Activated CD8-positive, alpha-beta memory T cell treated with anti-CD3 and anti-CD28 coated beads for 36 hours (primary cell): ENCODE data around the gene RUNDC1. TPM values are rescaled to one million over a fixed set of nuclear protein-coding genes. Genes with fewer than 3 reads are reported as not detected.

Experiments
- CTCF ChIA-PET: fragments of 350-600 bp; sonication (Branson Sonifier 250); formaldehyde crosslinking; loops from one replicate; lab custom pipeline; 2021; ENCODE audit warnings: antibody characterized with exemption; lab: Charles Lee
- POLR2A ChIA-PET: fragments of 350-600 bp; sonication (Branson Sonifier 250); formaldehyde crosslinking; loops from one replicate; lab custom pipeline; 2021; ENCODE audit warnings: antibody characterized with exemption; lab: Charles Lee
- total RNA-seq, 2 experiments: library from RNA; stranded (reverse); gene quantifications; one replicate each; pipeline ENCODE4 v1.2.3, GENCODE V29; 2021

RUNDC1 gene
- total RNA-seq, 2 experiments from 2014 or later, result 14.4 to 14.9 TPM

GRCh38 chr17:43014020-43014648 is 33.8 kb downstream of the RUNDC1 start:
- CTCF ChIA-PET, result no interaction called here
- POLR2A ChIA-PET, result interaction anchor here (1.0 kb wide), 1 partner anchor 16 kb away, joined by 4 read pairs; the partner anchor contains the start of gene RPL27

GRCh38 chr17:43014649-43015542 is 34.5 kb downstream of the RUNDC1 start:
- POLR2A ChIA-PET, result interaction anchor here (1.0 kb wide), 1 partner anchor 17 kb away, joined by 4 read pairs; the partner anchor contains the start of gene RPL27
- CTCF ChIA-PET, result interaction anchor here (0.6 kb wide), 1 partner anchor 820 kb away, joined by 3 read pairs; no protein-coding TSS in a partner anchor

- ChIA-PET CTCF (no interaction called here), POLR2A (interaction anchor here (1.0 kb wide), 1 partner anchor 18 kb away, joined by 4 read pairs; the partner anchor contains the start of gene RPL27)
Observed at GRCh38 chr17:43015579-43015978, 35.2 kb downstream of the RUNDC1 start.

GRCh38 chr17:43016216-43016615 is 35.9 kb downstream of the RUNDC1 start:
- CTCF ChIA-PET, result no interaction called here
- POLR2A ChIA-PET, result no interaction called here

GRCh38 chr17:43018008-43018853 is 37.9 kb downstream of the RUNDC1 start:
- ChIA-PET POLR2A (interaction anchor here (1.1 kb wide), 1 partner anchor 20 kb away, joined by 4 read pairs; the partner anchor contains the start of gene RPL27), CTCF (no interaction called here)

- ChIA-PET POLR2A (interaction anchor here (1.1 kb wide), 1 partner anchor 21 kb away, joined by 4 read pairs; the partner anchor contains the start of gene RPL27), CTCF (no interaction called here)
Observed at GRCh38 chr17:43018932-43019331, 38.6 kb downstream of the RUNDC1 start.

GRCh38 chr17:43019418-43019817 is 39.1 kb downstream of the RUNDC1 start:
- ChIA-PET CTCF (no interaction called here), POLR2A (interaction anchor here (1.1 kb wide), 1 partner anchor 21 kb away, joined by 4 read pairs; the partner anchor contains the start of gene RPL27)

- ChIA-PET POLR2A (interaction anchor here (0.9 kb wide), 1 partner anchor 319 kb away, joined by 3 read pairs; no protein-coding TSS in a partner anchor), CTCF (no interaction called here)
Observed at GRCh38 chr17:43020030-43020621, 39.8 kb downstream of the RUNDC1 start.

- CTCF ChIA-PET, result interaction anchor here (0.6 to 1.2 kb wide), 3 partner anchors 23 to 1325 kb away, joined by 3 to 4 read pairs (median 3); partner anchors contain the start of gene RPL27
- POLR2A ChIA-PET, result interaction anchor here (0.9 to 4.0 kb wide), 2 partner anchors 22 to 318 kb away, joined by 3 to 24 read pairs; partner anchors contain the start of gene RPL27
Observed at GRCh38 chr17:43020789-43021740, 40.7 kb downstream of the RUNDC1 start.

- POLR2A ChIA-PET, result interaction anchor here (1.0 to 4.0 kb wide), 2 partner anchors 12 to 23 kb away, joined by 3 to 24 read pairs; partner anchors contain the start of gene RPL27
- CTCF ChIA-PET, result interaction anchor here (0.6 to 1.2 kb wide), 3 partner anchors 11 to 278 kb away, joined by 3 read pairs; partner anchors contain the start of gene RPL27
Observed at GRCh38 chr17:43021741-43022512, 41.6 kb downstream of the RUNDC1 start, which contains the start of gene VAT1. Gene VAT1, minus strand, starts transcription at chr17:43022385. Its CDS starts 63 bp downstream, at chr17:43022322.

- POLR2A ChIA-PET, result interaction anchor here (0.5 to 4.0 kb wide), 7 partner anchors 13 to 343 kb away, joined by 3 to 24 read pairs (median 5); partner anchors contain the start of genes BRCA1 and RPL27
- CTCF ChIA-PET, result interaction anchor here (0.6 to 1.2 kb wide), 5 partner anchors 20 to 315 kb away, joined by 3 read pairs; partner anchors contain the start of gene RPL27
Observed at GRCh38 chr17:43024407-43025289, 44.3 kb downstream of the RUNDC1 start, which contains the start of gene RND2. Gene RND2, plus strand, starts transcription at chr17:43025231. Its CDS starts 117 bp downstream, at chr17:43025348.

GRCh38 chr17:43025290-43025657 is 44.9 kb downstream of the RUNDC1 start:
- CTCF ChIA-PET, result interaction anchor here (0.6 kb wide), 1 partner anchor 153 kb away, joined by 3 read pairs; no protein-coding TSS in a partner anchor

GRCh38 chr17:43025766-43026537 is 45.6 kb downstream of the RUNDC1 start:
- CTCF ChIA-PET, result interaction anchor here (0.6 to 1.1 kb wide), 2 partner anchors 92 to 152 kb away, joined by 3 read pairs; no protein-coding TSS in a partner anchor
- POLR2A ChIA-PET, result interaction anchor here (1.5 kb wide), 1 partner anchor 335 kb away, joined by 5 read pairs; no protein-coding TSS in a partner anchor

More at GRCh38 chr17:43025290-43025657, 44.9 kb downstream of the RUNDC1 start:
- POLR2A ChIA-PET, result interaction anchor here (1.2 to 1.5 kb wide), 3 partner anchors 290 to 342 kb away, joined by 3 to 9 read pairs (median 5); no protein-coding TSS in a partner anchor

- CTCF ChIA-PET, result interaction anchor here (1.1 kb wide), 1 partner anchor 92 kb away, joined by 3 read pairs; no protein-coding TSS in a partner anchor
- POLR2A ChIA-PET, result interaction anchor here (0.6 to 0.7 kb wide), 2 partner anchors 19 to 20 kb away, joined by 3 read pairs; no protein-coding TSS in a partner anchor
Observed at GRCh38 chr17:43026595-43026994, 46.2 kb downstream of the RUNDC1 start.
